HFF-Myc (cell line): ENCODE measurements around the gene SLC48A1.

Experiments used
- DNase-seq: peaks from one replicate; pipeline ENCODE4 v3.0.0-alpha.2; 2011; ENCODE audit warnings: low read depth; ENCODE audit errors: extremely low read depth
- H3K4me3 ChIP-seq: replicated peaks from 2 replicates; pipeline ENCODE4 v1.5.1; 2011; ENCODE audit warnings: low read depth, mild to moderate bottlenecking, control low read depth, low read length
- CTCF ChIP-seq: IDR thresholded peaks from 2 replicates; pipeline ENCODE4 v1.5.1; 2012; ENCODE audit warnings: mild to moderate bottlenecking, low read depth, low read length, control low read depth; ENCODE audit errors: missing control alignments

SLC48A1 gene

GRCh38 chr12:47763481-47764346 lies 9.3 kb upstream of the SLC48A1 start:
- no peak for DNase-seq
- H3K4me3 ChIP-seq, result no peak overlapping the region
- TF ChIP-seq CTCF, result no peak

- no peak overlapping the region for H3K4me3 ChIP-seq
- DNase-seq, result no peak
- TF ChIP-seq CTCF, result no peak
Observed at GRCh38 chr12:47766502-47767215, 6.4 kb upstream of the SLC48A1 start.

- no peak for DNase-seq
- H3K4me3 ChIP-seq, result no peak overlapping the region
- peak; percentile 50 for TF ChIP-seq CTCF
Observed at GRCh38 chr12:47767216-47767724, 5.8 kb upstream of the SLC48A1 start.

- no peak for TF ChIP-seq CTCF
- H3K4me3 ChIP-seq, result no peak overlapping the region
- DNase-seq, result no peak
Observed at GRCh38 chr12:47768323-47768811, 4.7 kb upstream of the SLC48A1 start.

- H3K4me3 ChIP-seq, result no peak overlapping the region
- no peak for DNase-seq
Observed at GRCh38 chr12:47769234-47770085, 3.6 kb upstream of the SLC48A1 start.

More at GRCh38 chr12:47769234-47770085, 3.6 kb upstream of the SLC48A1 start:
- TF ChIP-seq CTCF, result no peak
